B cell (primary cell): Measurements from ENCODE around the gene PIK3C3. TPM values are rescaled to one million over a fixed set of nuclear protein-coding genes. Genes with fewer than 3 reads are reported as not detected.
A peak's percentile ranks its signal among the peaks of the same experiment; 100 is the strongest.

Experiments
- ATAC-seq: fragments of 200-7000 bp; cut with Tn5 transposase; one replicate; pipeline ENCODE4 v1.10.0; 2021; ENCODE audit warnings: low read depth, mild to moderate bottlenecking, moderate number of reproducible peaks, moderate library complexity
- CTCF ChIA-PET: fragments of 350-600 bp; sonication (Branson Sonifier 250); formaldehyde crosslinking; loops from one replicate; lab custom pipeline; 2021; ENCODE audit warnings: antibody characterized with exemption, inconsistent platforms; lab: Charles Lee
- POLR2A ChIA-PET: fragments of 350-600 bp; sonication (Branson Sonifier 250); formaldehyde crosslinking; loops from one replicate; lab custom pipeline; 2021; ENCODE audit warnings: antibody characterized with exemption; lab: Charles Lee
- DNase-seq: peaks from one replicate; pipeline ENCODE4 v3.0.0; 2013
- H2AFZ ChIP-seq: 2 replicates; pipeline ENCODE4 v1.6.1; 2012; ENCODE audit warnings: mild to moderate bottlenecking, low read depth, low read length; ENCODE audit not compliant: insufficient read depth, poor library complexity, severe bottlenecking
- H3K27ac ChIP-seq, 2 donors: 1 replicate in 1 of 2; 2 replicates in 1 of 2; pipeline ENCODE4 v1.5.1; 2012 to 2013; ENCODE audit warnings: low read length in 2 of 2, mild to moderate bottlenecking in 2 of 2, moderate library complexity in 1 of 2
- H3K27me3 ChIP-seq, 4 experiments: fragments of 200-600 bp in 1 of 4; sonication (generic) in 1 of 4; replicated peaks in 1 of 4; 1 replicate in 2 of 4; 2 replicates in 2 of 4; pipeline versions ENCODE4 v1.6.1 to v1.7.0; 2013 to 2016; ENCODE audit warnings: low read length in 3 of 4, mild to moderate bottlenecking in 2 of 4, mixed read lengths in 1 of 4, moderate library complexity in 1 of 4; ENCODE audit not compliant: insufficient read depth in 4 of 4, control insufficient read depth in 3 of 4; ENCODE audit errors: control extremely low read depth in 1 of 4
- H3K36me3 ChIP-seq, 2 experiments: replicated peaks in 1 of 2; 1 replicate in 1 of 2; 2 replicates in 1 of 2; pipeline versions ENCODE4 v1.6.1 to v1.7.1; 2013; ENCODE audit warnings: low read length in 1 of 2; ENCODE audit not compliant: insufficient read depth in 2 of 2, control insufficient read depth in 1 of 2; ENCODE audit errors: control extremely low read depth in 1 of 2, extremely low read depth in 1 of 2
- H3K4me1 ChIP-seq, 2 donors: fragments of 200-600 bp in 1 of 2; sonication (generic) in 1 of 2; 1 replicate in 1 of 2; 2 replicates in 1 of 2; pipeline versions ENCODE4 v1.5.1 to v1.6.1; 2013 to 2017; ENCODE audit warnings: low read length in 2 of 2; ENCODE audit not compliant: control insufficient read depth in 2 of 2, insufficient read depth in 2 of 2
- H3K4me2 ChIP-seq: replicated peaks from 2 replicates; pipeline ENCODE3; 2012; ENCODE audit warnings: mild to moderate bottlenecking, low read depth, low read length; ENCODE audit not compliant: poor library complexity, severe bottlenecking
- H3K4me3 ChIP-seq, 5 experiments: fragments of 200-600 bp in 1 of 5; sonication (generic) in 1 of 5; 1 replicate in 3 of 5; 2 replicates in 2 of 5; pipeline versions ENCODE4 v1.5.1 to v1.7.0; 2011 to 2016; ENCODE audit warnings: low read length in 4 of 5, mild to moderate bottlenecking in 4 of 5, low read depth in 2 of 5, control low read depth in 1 of 5, moderate library complexity in 1 of 5; ENCODE audit not compliant: insufficient read depth in 1 of 5; ENCODE audit errors: control extremely low read depth in 1 of 5, extremely low read depth in 1 of 5
- H3K79me2 ChIP-seq: fragments of 200-600 bp; sonication (generic); one replicate; pipeline ENCODE4 v1.6.0; 2016; ENCODE audit warnings: low read length; ENCODE audit not compliant: control insufficient read depth, insufficient read depth
- H3K9ac ChIP-seq: fragments of 200-600 bp; sonication (generic); 2 replicates; pipeline ENCODE4 v1.6.1; 2017; ENCODE audit warnings: mild to moderate bottlenecking, low read length, moderate library complexity
- H3K9me3 ChIP-seq, 3 donors: one replicate each; pipeline versions ENCODE4 v1.6.1 to v1.7.1; 2013; ENCODE audit warnings: low read length in 2 of 3; ENCODE audit not compliant: control insufficient read depth in 2 of 3, insufficient read depth in 1 of 3; ENCODE audit errors: control extremely low read depth in 1 of 3
- H4K20me1 ChIP-seq: 2 replicates; pipeline ENCODE4 v1.6.0; 2012; ENCODE audit warnings: mild to moderate bottlenecking, low read length; ENCODE audit not compliant: insufficient read depth, control insufficient read depth, poor library complexity, severe bottlenecking
- H3K27ac Mint-ChIP-seq: one replicate; pipeline ENCODE4 v1.8.0; 2021; ENCODE audit warnings: mixed read lengths
- H3K27me3 Mint-ChIP-seq: one replicate; pipeline ENCODE4 v1.8.0; 2021; ENCODE audit warnings: mixed read lengths
- H3K4me1 Mint-ChIP-seq: one replicate; pipeline ENCODE4 v1.8.0; 2021; ENCODE audit warnings: mixed read lengths
- H3K4me3 Mint-ChIP-seq: one replicate; pipeline ENCODE4 v1.8.0; 2021; ENCODE audit warnings: mixed read lengths
- H3K9me3 Mint-ChIP-seq: one replicate; pipeline ENCODE4 v1.8.0; 2022; ENCODE audit warnings: mixed read lengths; ENCODE audit not compliant: insufficient read depth
- EZH2 ChIP-seq: IDR thresholded peaks from 2 replicates; pipeline ENCODE4 v1.6.1; 2012; ENCODE audit warnings: borderline replicate concordance, low read depth, mild to moderate bottlenecking, moderate library complexity, low read length; ENCODE audit not compliant: insufficient read depth, poor library complexity, severe bottlenecking
- WGBS: methylation state at CpG from one replicate; pipeline ENCODE4 v1.1.5; 2013; ENCODE audit warnings: missing lambda C conversion rate; ENCODE audit not compliant: insufficient coverage; 5-methylcytosine and 5-hydroxymethylcytosine counted together
- intact Hi-C: fragments of 100-400 bp; cut with micrococcal nuclease; formaldehyde crosslinking; loops from one replicate; pipeline ENCODE4 v1.10.0; 2022
- polyA plus RNA-seq: library from polyadenylated mRNA; depleted of rRNA; stranded (reverse); fragments of >200 nt; gene quantifications from 2 replicates; pipeline ENCODE4 v1.2.3, GENCODE V29; 2012
- total RNA-seq, 2 donors: library from RNA; stranded (reverse); fragments of 120-200 nt in 1 of 2; gene quantifications; 1 replicate in 1 of 2; 2 replicates in 1 of 2; pipeline versions ENCODE4 v1.2.3 to v1.2.4, GENCODE V29; 2013 to 2022
- TF ChIP-seq, protein P1 (sequence below): fragments of 200-600 bp; IDR thresholded peaks from one replicate; pipeline ENCODE4 v1.8.0; 2022; ENCODE audit warnings: antibody characterized with exemption, mild to moderate bottlenecking

Gene PIK3C3
- total and polyA plus RNA-seq, 2 donors (not counting 1 experiment from before 2014, with no cell fraction given): 13.3 to 87.9 TPM

GRCh38 chr18:41949206-41949920 lies 5.7 kb upstream of the PIK3C3 start:
- H3K4me3 Mint-ChIP-seq: no peak overlapping the region
- intact Hi-C loops: no loop called here

GRCh38 chr18:41955688-41956087 lies 654 bp downstream of the PIK3C3 start:
- DNase-seq: no peak
- CTCF ChIA-PET: no interaction called here
- intact Hi-C loops: no loop called here

More at GRCh38 chr18:41949206-41949920, 5.7 kb upstream of the PIK3C3 start:
- Histone ChIP-seq H4K20me1 (no peaks in the 10 kb centered on the region), H3K4me2 (no peak overlapping the region), H3K79me2 (no peaks in the 10 kb centered on the region), H3K27ac (no peak overlapping the region), H2AFZ (no peak overlapping the region), H3K9ac (no peak overlapping the region), H3K36me3 (no peaks in the 10 kb centered on the region), H3K4me3 (no peak overlapping the region), H3K4me1 (peaks cover 0 to 2% of the 10 kb centered on the region in 2 donors), H3K27me3 (peaks cover 0 to 20% (median 9%) of the 10 kb centered on the region in 4 experiments), H3K9me3 (peaks cover 0 to 4% (median 0%) of the 10 kb centered on the region in 3 donors)
- peaks cover 62% of the 10 kb centered on the region for H3K27me3 Mint-ChIP-seq
- H3K9me3 Mint-ChIP-seq: peaks cover 2% of the 10 kb centered on the region
- ATAC-seq (no peak), DNase-seq (no peak)
- ChIA-PET POLR2A (no interaction called here), CTCF (no interaction called here)
- no peaks in the 10 kb centered on the region for H3K4me1 Mint-ChIP-seq
- 100% methylated on average over 1 of the region's 2 CpGs for WGBS
- no peak overlapping the region for H3K27ac Mint-ChIP-seq
- TF ChIP-seq, protein P1, sequence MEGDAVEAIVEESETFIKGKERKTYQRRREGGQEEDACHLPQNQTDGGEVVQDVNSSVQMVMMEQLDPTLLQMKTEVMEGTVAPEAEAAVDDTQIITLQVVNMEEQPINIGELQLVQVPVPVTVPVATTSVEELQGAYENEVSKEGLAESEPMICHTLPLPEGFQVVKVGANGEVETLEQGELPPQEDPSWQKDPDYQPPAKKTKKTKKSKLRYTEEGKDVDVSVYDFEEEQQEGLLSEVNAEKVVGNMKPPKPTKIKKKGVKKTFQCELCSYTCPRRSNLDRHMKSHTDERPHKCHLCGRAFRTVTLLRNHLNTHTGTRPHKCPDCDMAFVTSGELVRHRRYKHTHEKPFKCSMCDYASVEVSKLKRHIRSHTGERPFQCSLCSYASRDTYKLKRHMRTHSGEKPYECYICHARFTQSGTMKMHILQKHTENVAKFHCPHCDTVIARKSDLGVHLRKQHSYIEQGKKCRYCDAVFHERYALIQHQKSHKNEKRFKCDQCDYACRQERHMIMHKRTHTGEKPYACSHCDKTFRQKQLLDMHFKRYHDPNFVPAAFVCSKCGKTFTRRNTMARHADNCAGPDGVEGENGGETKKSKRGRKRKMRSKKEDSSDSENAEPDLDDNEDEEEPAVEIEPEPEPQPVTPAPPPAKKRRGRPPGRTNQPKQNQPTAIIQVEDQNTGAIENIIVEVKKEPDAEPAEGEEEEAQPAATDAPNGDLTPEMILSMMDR: no peak
- TF ChIP-seq EZH2: no peak

More at GRCh38 chr18:41955688-41956087, 654 bp downstream of the PIK3C3 start:
- TF ChIP-seq EZH2: no peak
- TF ChIP-seq, protein P1: no peak
- H3K27me3 Mint-ChIP-seq: peaks cover 11% of the 10 kb centered on the region
- peaks cover 35% of the 10 kb centered on the region for H3K4me1 Mint-ChIP-seq
- Histone ChIP-seq H3K27me3 (no peaks in the 10 kb centered on the region), H2AFZ (peak overlapping the region; percentile 89), H4K20me1 (no peaks in the 10 kb centered on the region), H3K4me2 (peak overlapping the region; percentile 79), H3K4me1 (peaks cover 17 to 18% of the 10 kb centered on the region in 2 donors), H3K27ac (peak overlapping the region; percentile 38 to 88), H3K79me2 (peaks cover 47% of the 10 kb centered on the region), H3K9me3 (peaks cover 0 to 2% (median 0%) of the 10 kb centered on the region in 3 donors), H3K4me3 (peak overlapping the region; percentile 69 to 96 (median 78)), H3K9ac (peak overlapping the region; percentile 90), H3K36me3 (peaks cover 12% of the 10 kb centered on the region in 2 experiments)
- H3K9me3 Mint-ChIP-seq: peaks cover 2% of the 10 kb centered on the region
- POLR2A ChIA-PET: no interaction called here
- H3K27ac Mint-ChIP-seq: peak overlapping the region; percentile 97
- H3K4me3 Mint-ChIP-seq: peak overlapping the region; percentile 100
- 10% methylated on average over 9 of the region's 11 CpGs for WGBS
- ATAC-seq: no peak
